IMR-90 (cell line): ENCODE results near the gene BRCA1. TPM values are rescaled to one million over a fixed set of nuclear protein-coding genes. Genes with fewer than 3 reads are reported as not detected.
A peak's percentile ranks its signal among the peaks of the same experiment; 100 is the strongest.

Source experiments
- ATAC-seq: fragments of 200-7000 bp; cut with Tn5 transposase; 2 replicates; pipeline ENCODE4 v1.9.1; 2020; ENCODE audit warnings: low read depth, mild to moderate bottlenecking, moderate library complexity
- BruUV-seq: library from RNA; stranded (reverse); fragments of 400-500 nt; replicated peaks from 2 replicates; lab custom pipeline; 2021; lab: Mats Ljungman, UMichigan
- CTCF ChIA-PET: fragments of 300-600 bp; formaldehyde crosslinking; extraction: SDS; loops from one replicate; lab custom pipeline; 2021; ENCODE audit warnings: antibody characterized with exemption; lab: Yijun Ruan, JAX
- POLR2A ChIA-PET: fragments of 300-600 bp; sonication (Branson Sonifier 250); formaldehyde crosslinking; loops from one replicate; lab custom pipeline; 2022; ENCODE audit warnings: antibody characterized with exemption; ENCODE audit not compliant: unreplicated experiment; lab: Charles Lee
- DNase-seq: peaks from one replicate; pipeline ENCODE4 v3.0.0; 2013
- H2AFZ ChIP-seq: replicated peaks from 2 replicates; pipeline ENCODE3; 2013; ENCODE audit warnings: low read length, mild to moderate bottlenecking; ENCODE audit not compliant: poor library complexity
- H2AK5ac ChIP-seq: 2 replicates; pipeline ENCODE4 v1.6.1; 2013; ENCODE audit warnings: low read depth, low read length, inconsistent platforms
- H2AK9ac ChIP-seq: replicated peaks from 2 replicates; pipeline ENCODE3; 2013; ENCODE audit warnings: mild to moderate bottlenecking, low read depth, low read length, moderate library complexity; ENCODE audit not compliant: poor library complexity
- H2BK120ac ChIP-seq: 2 replicates; pipeline ENCODE4 v1.6.1; 2013; ENCODE audit warnings: low read depth, low read length, inconsistent platforms
- H2BK15ac ChIP-seq: 3 replicates; pipeline ENCODE4 v1.6.1; 2013; ENCODE audit warnings: low read depth, low read length, inconsistent platforms
- H2BK20ac ChIP-seq: 2 replicates; pipeline ENCODE4 v1.6.1; 2013; ENCODE audit warnings: low read depth, mild to moderate bottlenecking, inconsistent platforms, low read length, moderate library complexity
- H2BK5ac ChIP-seq: 2 replicates; pipeline ENCODE4 v1.6.1; 2013; ENCODE audit warnings: mild to moderate bottlenecking, low read depth, low read length, inconsistent platforms; ENCODE audit not compliant: poor library complexity, severe bottlenecking
- H3K14ac ChIP-seq: replicated peaks from 2 replicates; pipeline ENCODE4 v1.6.1; 2013; ENCODE audit warnings: low read depth, low read length, inconsistent platforms
- H3K18ac ChIP-seq: 2 replicates; pipeline ENCODE4 v1.6.1; 2013; ENCODE audit warnings: low read depth, low read length, control low read depth
- H3K23ac ChIP-seq: 2 replicates; pipeline ENCODE4 v1.6.1; 2013; ENCODE audit warnings: low read depth, low read length, inconsistent platforms
- H3K27ac ChIP-seq: 2 replicates; pipeline ENCODE4 v1.5.1; 2013; ENCODE audit warnings: mild to moderate bottlenecking, control low read depth, low read length; ENCODE audit not compliant: insufficient read depth
- H3K27me3 ChIP-seq: 2 replicates; pipeline ENCODE4 v1.6.1; 2013; ENCODE audit warnings: low read length; ENCODE audit not compliant: control insufficient read depth, insufficient read depth
- H3K36me3 ChIP-seq: 2 replicates; pipeline ENCODE4 v1.6.1; 2013; ENCODE audit warnings: low read length, mixed read lengths; ENCODE audit not compliant: control insufficient read depth, insufficient read depth
- H3K4ac ChIP-seq: 2 replicates; pipeline ENCODE4 v1.6.1; 2013; ENCODE audit warnings: low read depth, low read length, inconsistent platforms
- H3K4me1 ChIP-seq: 2 replicates; pipeline ENCODE4 v1.6.1; 2013; ENCODE audit warnings: low read length, mixed read lengths; ENCODE audit not compliant: control insufficient read depth, insufficient read depth
- H3K4me2 ChIP-seq: 2 replicates; pipeline ENCODE4 v1.6.1; 2013; ENCODE audit warnings: low read depth, mild to moderate bottlenecking, control low read depth, low read length, moderate library complexity
- H3K4me3 ChIP-seq: 2 replicates; pipeline ENCODE4 v1.5.1; 2013; ENCODE audit warnings: low read depth, mild to moderate bottlenecking, control low read depth, low read length, moderate library complexity; ENCODE audit not compliant: insufficient read depth
- H3K56ac ChIP-seq: 2 replicates; pipeline ENCODE4 v1.6.1; 2013; ENCODE audit warnings: low read length, inconsistent platforms; ENCODE audit not compliant: insufficient read depth; ENCODE audit errors: extremely low read depth
- H3K79me1 ChIP-seq, 2 experiments: 2 replicates each; pipeline ENCODE4 v1.6.1; 2013; ENCODE audit warnings: low read length in 2 of 2, inconsistent platforms in 1 of 2, low read depth in 1 of 2
- H3K9ac ChIP-seq: 2 replicates; pipeline ENCODE4 v1.6.1; 2013; ENCODE audit warnings: low read depth, low read length, control low read depth
- H3K9me1 ChIP-seq: 2 replicates; pipeline ENCODE4 v1.6.1; 2013; ENCODE audit warnings: low read length, inconsistent platforms; ENCODE audit not compliant: insufficient read depth
- H3K9me3 ChIP-seq: 2 replicates; pipeline ENCODE4 v1.6.1; 2013; ENCODE audit warnings: low read length; ENCODE audit not compliant: control insufficient read depth, insufficient read depth
- H4K20me1 ChIP-seq: 2 replicates; pipeline ENCODE4 v1.6.1; 2013; ENCODE audit warnings: low read length, inconsistent platforms; ENCODE audit not compliant: insufficient read depth
- H4K5ac ChIP-seq: 2 replicates; pipeline ENCODE4 v1.6.1; 2013; ENCODE audit warnings: mild to moderate bottlenecking, low read depth, low read length, control low read depth
- H4K8ac ChIP-seq, 2 experiments: 2 replicates each; pipeline ENCODE4 v1.6.1; 2013; ENCODE audit warnings: low read depth in 2 of 2, low read length in 2 of 2, control low read depth in 1 of 2, inconsistent platforms in 1 of 2
- H4K91ac ChIP-seq: 2 replicates; pipeline ENCODE4 v1.6.1; 2013; ENCODE audit warnings: low read depth, low read length, inconsistent platforms; ENCODE audit not compliant: insufficient read depth
- BHLHE40 ChIP-seq: fragments of 150-350 bp; IDR thresholded peaks from 2 replicates; pipeline ENCODE4 v1.6.1; 2016; ENCODE audit warnings: mild to moderate bottlenecking, low read depth, low read length
- CEBPB ChIP-seq: IDR thresholded peaks from 2 replicates; pipeline ENCODE4 v1.6.1; 2012; ENCODE audit warnings: low read depth, low read length, improper control_type of control experiment
- CHD1 ChIP-seq: IDR thresholded peaks from 2 replicates; pipeline ENCODE4 v1.6.1; 2012; ENCODE audit warnings: low read depth, low read length, improper control_type of control experiment
- CTCF ChIP-seq: conservative IDR thresholded peaks from 2 replicates; pipeline ENCODE4 v1.5.1; 2012; ENCODE audit warnings: mild to moderate bottlenecking, low read depth, low read length, improper control_type of control experiment
- ELK1 ChIP-seq: fragments of 150-350 bp; IDR thresholded peaks from 2 replicates; pipeline ENCODE4 v1.6.1; 2016; ENCODE audit warnings: low read depth, mild to moderate bottlenecking, low read length, moderate library complexity, borderline replicate concordance
- FOS ChIP-seq: fragments of 150-350 bp; IDR thresholded peaks from 2 replicates; pipeline ENCODE4 v1.6.1; 2016; ENCODE audit warnings: low read depth, low read length
- MAFK ChIP-seq: IDR thresholded peaks from 2 replicates; pipeline ENCODE4 v1.6.1; 2012; ENCODE audit warnings: low read depth, low read length, improper control_type of control experiment
- MXI1 ChIP-seq: IDR thresholded peaks from 2 replicates; pipeline ENCODE4 v1.6.1; 2012; ENCODE audit warnings: low read depth, mild to moderate bottlenecking, low read length, moderate library complexity, borderline replicate concordance
- NFE2L2 ChIP-seq: fragments of 150-350 bp; IDR thresholded peaks from 2 replicates; pipeline ENCODE4 v1.6.1; 2016; ENCODE audit warnings: low read depth, mild to moderate bottlenecking, low read length
- POLR2A ChIP-seq: IDR thresholded peaks from 2 replicates; pipeline ENCODE4 v1.6.1; 2012; ENCODE audit warnings: mild to moderate bottlenecking, low read depth, low read length
- SMC3 ChIP-seq: fragments of 150-350 bp; IDR thresholded peaks from 2 replicates; pipeline ENCODE4 v1.6.1; 2016; ENCODE audit warnings: low read depth, mild to moderate bottlenecking, antibody characterized with exemption, low read length, moderate library complexity
- WGBS, 2 experiments: methylation state at CpG; one replicate each; pipeline versions ENCODE4 v1.1.5 to v1.1.7; 2013; ENCODE audit warnings: missing lambda C conversion rate in 2 of 2; ENCODE audit not compliant: insufficient read length in 1 of 2; ENCODE audit errors: extremely low coverage in 2 of 2; 5-methylcytosine and 5-hydroxymethylcytosine counted together
- dilution Hi-C: fragments of 300-500 bp; cut with HindIII; formaldehyde crosslinking; loops from one replicate; pipeline ENCODE4 v1.14.3; 2018; ENCODE audit warnings: low sequenced_read_pairs; ENCODE audit not compliant: unreplicated experiment
- in situ Hi-C: fragments of 300-500 bp; cut with MboI; formaldehyde crosslinking; loops from 3 replicates; pipeline ENCODE4 v1.14.3; 2019; ENCODE audit warnings: low sequenced_read_pairs, inconsistent platforms, mixed read lengths
- intact Hi-C: fragments of 100-400 bp; cut with micrococcal nuclease; formaldehyde crosslinking; loops from 2 replicates; pipeline ENCODE4 v1.10.0; 2022
- polyA plus RNA-seq, 3 experiments: library from polyadenylated mRNA; depleted of rRNA; stranded (reverse); fragments of >200 nt; gene quantifications; 2 replicates each; pipeline ENCODE4 v1.2.3, GENCODE V29; 2012; ENCODE audit warnings: low replicate concordance in 1 of 3
- total RNA-seq: library from RNA; depleted of rRNA; stranded (reverse); fragments of >200 nt; gene quantifications from 2 replicates; pipeline ENCODE4 v1.2.3, GENCODE V29; 2012

BRCA1 gene
- total and polyA plus RNA-seq, 2 of the 4 experiments (the other 2 are of a cell fraction), result 8.3 to 17.7 TPM

- Histone ChIP-seq H2BK5ac (peak overlapping the region; percentile 97), H4K8ac (peak overlapping the region; percentile 71 to 84), H2BK20ac (peak overlapping the region; percentile 68), H4K91ac (peak overlapping the region; percentile 94), H2AFZ (peak overlapping the region; percentile 92), H3K27me3 (no peaks in the 10 kb centered on the region), H3K9ac (peak overlapping the region; percentile 94), H3K14ac (peak overlapping the region; percentile 91), H3K9me1 (no peaks in the 10 kb centered on the region), H2AK9ac (peak overlapping the region; percentile 95), H2BK15ac (peak overlapping the region; percentile 64), H3K18ac (peak overlapping the region; percentile 76), H2BK120ac (peak overlapping the region; percentile 86), H3K4me2 (peak overlapping the region; percentile 86), H2AK5ac (peak overlapping the region; percentile 89), H4K5ac (peak overlapping the region; percentile 69), H3K27ac (peak overlapping the region; percentile 98), H3K36me3 (peaks cover 6% of the 10 kb centered on the region), H3K9me3 (no peaks in the 10 kb centered on the region), H3K79me1 (peaks cover 3 to 61% of the 10 kb centered on the region in 2 experiments; a peak in 3 of 4 replicates), H4K20me1 (peaks cover 9% of the 10 kb centered on the region; the same call in 1 of the 2 replicates), H3K4me3 (peak overlapping the region; percentile 75), H3K4me1 (peaks cover 2% of the 10 kb centered on the region; the same call in 1 of the 2 replicates), H3K23ac (peak overlapping the region; percentile 99), H3K56ac (peak overlapping the region; percentile 95), H3K4ac (peak overlapping the region; percentile 93)
- ChIA-PET CTCF (interaction anchor here (2.3 kb wide), 1 partner anchor 147 kb away, joined by 15 read pairs; no protein-coding TSS in a partner anchor), POLR2A (interaction anchor here (0.6 to 2.0 kb wide), 6 partner anchors 144 to 196 kb away, joined by 3 to 12 read pairs (median 8); partner anchors contain the start of gene RPL27)
- TSS peak; percentile 84 for BruUV-seq
- 24% methylated on average over 4 of the region's 12 CpGs; no CpG with 5 or more reads in 1 of the 2 experiments for WGBS, 2 experiments
- peak; percentile 95 for DNase-seq
- ATAC-seq, result peak; percentile 19
- dilution Hi-C loops, result no loop called here
- TF ChIP-seq MXI1, result no peak; the same call in 1 of the 2 replicates
- TF ChIP-seq NFE2L2, result no peak
- peak; percentile 56; the same call in 1 of the 2 replicates for TF ChIP-seq CEBPB
- peak; percentile 37 for TF ChIP-seq CTCF
- TF ChIP-seq BHLHE40, result peak; percentile 17; the same call in 1 of the 2 replicates
- TF ChIP-seq ELK1, result no peak
- TF ChIP-seq CHD1, result no peak
- 0 out of 2 replicates have a peak, but pooled peaks have one; percentile 1 for TF ChIP-seq POLR2A
- peak; percentile 18; the same call in 1 of the 2 replicates for TF ChIP-seq SMC3
- TF ChIP-seq FOS, result no peak
- no peak; the same call in 1 of the 2 replicates for TF ChIP-seq MAFK
- intact Hi-C loops, result loop anchor here (1.0 to 5.0 kb wide), 2 partner anchors 45 to 148 kb away; partner anchors contain the start of gene BRCA1
- in situ Hi-C loops, result loop anchor here (5.0 kb wide), 1 partner anchor 145 kb away; the partner anchor contains the start of gene RND2
These were observed 46.7 kb upstream of the BRCA1 start for GRCh38 chr17:43171586-43172487.
